A172 (cell line): ENCODE measurements around the gene SYT2. TPM values are rescaled to one million over a fixed set of nuclear protein-coding genes. Genes with fewer than 3 reads are reported as not detected.

ENCODE experiments used
- DNase-seq: peaks from one replicate; pipeline ENCODE4 v3.0.0-alpha.2; 2015; ENCODE audit warnings: low spot score
- total RNA-seq: library from RNA; depleted of rRNA; stranded (reverse); fragments of >200 nt; shearing (Covaris generic); gene quantifications from 2 replicates; pipeline ENCODE4 v1.2.3, GENCODE V29; 2014

Gene SYT2
- total RNA-seq, 1 experiment from 2014 or later: not detected

- no peak for DNase-seq
Observed at GRCh38 chr1:202704601-202705000, 5.7 kb downstream of the SYT2 start.

GRCh38 chr1:202703191-202703590 lies 7.1 kb downstream of the SYT2 start:
- DNase-seq: no peak

- DNase-seq: no peak
Observed at GRCh38 chr1:202702088-202702487, 8.2 kb downstream of the SYT2 start.

GRCh38 chr1:202701200-202701599 lies 9.1 kb downstream of the SYT2 start:
- DNase-seq: no peak

- no peak for DNase-seq
Observed at GRCh38 chr1:202700061-202700460, 10.2 kb downstream of the SYT2 start.

- peak; percentile 27 for DNase-seq
Observed at GRCh38 chr1:202698276-202698675, 12.0 kb downstream of the SYT2 start.

- DNase-seq: no peak
Observed at GRCh38 chr1:202697038-202697437, 13.2 kb downstream of the SYT2 start.

- DNase-seq: no peak
Observed at GRCh38 chr1:202694314-202694713, 15.9 kb downstream of the SYT2 start.

GRCh38 chr1:202692959-202693555 lies 17.2 kb downstream of the SYT2 start:
- peak; percentile 74 for DNase-seq

GRCh38 chr1:202691816-202692215 lies 18.4 kb downstream of the SYT2 start:
- DNase-seq: no peak

GRCh38 chr1:202689493-202690342 lies 20.5 kb downstream of the SYT2 start:
- no peak for DNase-seq

- no peak for DNase-seq
Observed at GRCh38 chr1:202689082-202689481, 21.2 kb downstream of the SYT2 start.

- DNase-seq: no peak
Observed at GRCh38 chr1:202688401-202688800, 21.9 kb downstream of the SYT2 start.

GRCh38 chr1:202687798-202688197 lies 22.5 kb downstream of the SYT2 start:
- DNase-seq: no peak

GRCh38 chr1:202687370-202687769 lies 22.9 kb downstream of the SYT2 start:
- DNase-seq: no peak

GRCh38 chr1:202685641-202686040 lies 24.6 kb downstream of the SYT2 start:
- no peak for DNase-seq

GRCh38 chr1:202684716-202685115 lies 25.5 kb downstream of the SYT2 start:
- no peak for DNase-seq

GRCh38 chr1:202683029-202683428 lies 27.2 kb downstream of the SYT2 start:
- no peak for DNase-seq

- no peak for DNase-seq
Observed at GRCh38 chr1:202682477-202682876, 27.8 kb downstream of the SYT2 start.

- no peak for DNase-seq
Observed at GRCh38 chr1:202681736-202682420, 28.4 kb downstream of the SYT2 start.

GRCh38 chr1:202680586-202681352 lies 29.5 kb downstream of the SYT2 start:
- no peak for DNase-seq
